ENCODE data around the gene ELOB. TPM values are rescaled to one million over a fixed set of nuclear protein-coding genes. Genes with fewer than 3 reads are reported as not detected.

ELOB gene
- total RNA-seq (2022; extraction: Qiagen RNA extraction; ENCODE audit: low read depth) = 390 to 513 TPM (median 475 TPM) in 5 replicates

DNA sequence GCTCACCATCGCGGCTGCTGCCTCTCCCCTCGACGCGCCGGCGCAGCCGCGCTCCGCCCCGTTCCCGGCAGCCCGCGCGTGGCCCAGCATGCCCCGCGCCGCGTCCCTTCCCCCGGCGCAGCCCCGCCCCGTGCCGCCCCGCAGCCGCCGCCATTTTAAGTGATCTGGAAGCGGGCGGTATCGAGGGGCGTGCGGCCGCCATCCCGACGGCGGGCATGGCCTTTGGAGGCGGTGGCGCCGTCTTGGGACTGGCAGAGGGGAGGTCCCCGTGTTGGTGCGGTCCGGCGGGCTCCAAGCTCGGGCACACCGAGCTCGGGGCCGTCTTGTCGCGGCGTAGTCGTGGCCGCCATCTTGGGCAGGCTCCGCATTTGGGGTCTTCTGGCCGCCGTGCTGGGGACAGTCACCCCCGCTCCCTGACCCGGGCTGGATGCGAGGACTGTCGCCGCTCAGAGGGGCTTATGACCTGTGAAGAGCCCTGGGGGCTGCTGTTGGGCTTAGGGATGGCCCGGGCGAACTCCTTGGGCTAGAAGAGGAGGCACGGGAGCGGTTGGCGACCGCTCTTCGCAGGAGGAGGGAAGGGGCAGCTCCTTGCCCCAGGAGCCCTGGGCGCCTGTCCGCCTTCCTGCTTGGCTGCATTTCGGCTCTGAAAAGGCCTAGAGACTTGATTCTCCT, at the start of gene ELOB:
Gene ELOB, minus strand, starts transcription at position 50 of the 672 bp plus-strand sequence. Its CDS starts 41 bp downstream, at position 9.

DNA sequence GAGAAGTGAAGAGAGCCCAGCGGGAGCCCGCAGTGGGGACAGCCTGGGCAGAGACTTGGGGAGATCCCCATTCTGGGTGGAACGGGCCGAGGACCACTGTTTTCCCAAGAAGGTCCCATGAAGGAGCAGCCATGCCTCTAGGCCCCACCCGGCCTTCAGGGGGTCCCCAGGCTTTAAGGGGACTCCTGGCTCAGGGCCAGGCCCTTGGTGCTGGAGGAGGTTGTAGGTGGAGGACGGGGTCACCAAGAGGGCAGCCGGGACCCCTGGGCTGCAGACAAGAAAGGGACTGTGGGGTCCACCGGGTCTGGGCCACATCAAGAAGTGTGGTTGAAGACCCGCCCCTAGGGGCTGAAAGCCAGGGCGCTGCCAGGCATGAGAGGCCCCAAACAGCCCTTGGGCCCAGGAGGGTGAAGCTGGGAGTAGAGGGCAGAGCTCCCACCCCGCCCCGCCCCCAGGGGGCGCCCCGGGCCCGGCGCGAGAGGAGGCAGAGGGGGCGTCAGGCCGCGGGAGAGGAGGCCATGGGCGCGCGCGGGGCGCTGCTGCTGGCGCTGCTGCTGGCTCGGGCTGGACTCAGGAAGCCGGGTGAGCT, 39.8 kb upstream of the ELOB start, which contains the start of gene PRSS21:
Gene PRSS21, plus strand, starts transcription at position 487 of the 589 bp plus-strand sequence. Its CDS starts 32 bp downstream, at position 519.

DNA sequence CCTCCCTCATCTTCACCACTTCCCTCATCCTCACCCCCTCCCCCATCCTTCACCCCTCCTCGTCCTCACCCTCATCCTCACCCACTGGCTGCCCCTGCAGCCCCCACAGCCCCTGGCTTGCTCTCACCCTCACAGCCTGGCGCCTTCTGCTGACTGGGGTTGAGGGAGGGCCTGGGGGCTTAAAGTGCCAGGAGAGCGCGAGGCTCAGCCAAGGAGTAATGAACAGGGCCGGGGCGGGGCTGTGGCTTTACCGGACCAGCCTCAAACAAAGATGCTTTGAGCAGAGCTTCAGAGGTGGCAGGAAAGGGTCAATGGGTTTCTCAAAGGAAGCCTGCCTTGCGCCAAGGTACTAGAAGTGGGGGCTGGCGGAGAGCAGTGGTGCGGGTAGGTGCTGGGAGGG, 10.3 kb upstream of the ELOB start, which contains the start of gene PRSS33:
Gene PRSS33, minus strand, starts transcription at position 155 of the 400 bp plus-strand sequence. CDS start 1,013 bp downstream, outside the sequence.

DNA sequence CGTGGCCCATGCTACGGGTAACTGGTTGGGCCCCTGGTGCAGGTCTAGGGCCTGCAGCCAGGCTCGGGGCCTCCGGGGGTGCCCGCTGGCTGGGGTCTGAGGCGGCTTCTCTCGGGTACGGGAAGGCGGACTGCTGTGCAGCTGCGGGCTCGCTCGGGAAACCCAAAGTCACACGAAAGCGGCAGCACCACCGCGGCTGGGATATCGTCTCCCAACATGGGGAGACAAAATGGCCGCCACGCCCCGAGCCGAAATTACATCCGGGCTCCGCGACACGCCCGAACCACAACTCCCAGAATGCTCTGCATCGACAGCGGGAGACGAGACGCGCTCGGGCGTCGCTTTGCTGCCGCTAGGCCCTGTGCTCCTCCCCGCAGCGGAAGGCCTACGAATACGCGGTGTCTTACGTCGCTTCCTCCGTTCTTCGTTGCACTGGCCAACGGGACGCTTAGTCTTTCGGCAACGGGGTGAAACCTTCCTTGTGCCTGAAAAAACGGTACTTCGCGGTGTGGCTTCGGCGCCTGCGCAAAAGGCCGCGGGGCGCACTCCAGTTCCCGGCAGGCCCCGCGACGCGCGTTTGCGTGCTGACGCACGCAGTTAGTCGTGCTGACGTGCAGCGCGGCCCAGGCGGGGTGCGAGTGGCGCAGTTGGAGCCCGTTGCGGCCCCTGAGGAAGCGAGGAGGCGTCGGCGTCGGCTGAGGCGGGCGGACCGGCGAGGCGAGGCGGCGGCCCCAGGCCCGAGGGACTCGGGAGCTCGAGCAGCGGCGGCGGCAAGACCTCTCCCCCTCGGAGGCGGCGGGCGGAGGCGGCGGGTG, 24.8 kb downstream of the ELOB start, which contains the start of gene SRRM2:
Gene SRRM2, plus strand, starts transcription at position 604 of the 815 bp plus-strand sequence. CDS start 3,727 bp downstream, outside the sequence.

Other genes with a start within 250 kb of the ELOB start
- not detected in 5 replicates for gene CEMP1, start 245.9 kb downstream of the ELOB start, total RNA-seq (2022; extraction: Qiagen RNA extraction; ENCODE audit: low read depth)
- 22.0 to 25.6 TPM (median 22.4 TPM) in 5 replicates for gene PDPK1, start 239.3 kb downstream of the ELOB start, total RNA-seq (2022; extraction: Qiagen RNA extraction; ENCODE audit: low read depth)
- gene KCTD5, start 94.8 kb downstream of the ELOB start, total RNA-seq (2022; extraction: Qiagen RNA extraction; ENCODE audit: low read depth) = 31.5 to 44.6 TPM (median 42.6 TPM) in 5 replicates
- 1.0 to 2.2 TPM (median 1.8 TPM) in 5 replicates for gene PRSS27, start 57.1 kb downstream of the ELOB start, total RNA-seq (2022; extraction: Qiagen RNA extraction; ENCODE audit: low read depth)
- gene SRRM2, start 24.6 kb downstream of the ELOB start, total RNA-seq (2022; extraction: Qiagen RNA extraction; ENCODE audit: low read depth) = 263 to 471 TPM (median 435 TPM) in 5 replicates
- gene PRSS33, start 10.3 kb upstream of the ELOB start, total RNA-seq (2022; extraction: Qiagen RNA extraction; ENCODE audit: low read depth) = not detected in 5 replicates
- not detected in 5 replicates for gene PRSS41, start 21.2 kb upstream of the ELOB start, total RNA-seq (2022; extraction: Qiagen RNA extraction; ENCODE audit: low read depth)
- gene PRSS21, start 40.0 kb upstream of the ELOB start, total RNA-seq (2022; extraction: Qiagen RNA extraction; ENCODE audit: low read depth) = not detected in 5 replicates
- 0.54 to 1.1 TPM (median 1.0 TPM) in 5 replicates for gene ZG16B, start 53.0 kb upstream of the ELOB start, total RNA-seq (2022; extraction: Qiagen RNA extraction; ENCODE audit: low read depth)
- gene PRSS22, start 80.9 kb upstream of the ELOB start, total RNA-seq (2022; extraction: Qiagen RNA extraction; ENCODE audit: low read depth) = 1.0 to 2.5 TPM (median 1.6 TPM) in 5 replicates
- 34.4 to 57.2 TPM (median 48.8 TPM) in 5 replicates for gene FLYWCH2, start 105.9 kb upstream of the ELOB start, total RNA-seq (2022; extraction: Qiagen RNA extraction; ENCODE audit: low read depth)
- gene FLYWCH1, start 134.7 kb upstream of the ELOB start, total RNA-seq (2022; extraction: Qiagen RNA extraction; ENCODE audit: low read depth) = 15.9 to 31.8 TPM (median 26.8 TPM) in 5 replicates
- gene KREMEN2, start 187.0 kb upstream of the ELOB start, total RNA-seq (2022; extraction: Qiagen RNA extraction; ENCODE audit: low read depth) = 0.85 to 3.2 TPM (median 2.4 TPM) in 5 replicates
- gene PAQR4, start 192.1 kb upstream of the ELOB start, total RNA-seq (2022; extraction: Qiagen RNA extraction; ENCODE audit: low read depth) = 25.4 to 46.5 TPM (median 45.2 TPM) in 5 replicates
- gene PKMYT1, start 203.2 kb upstream of the ELOB start, total RNA-seq (2022; extraction: Qiagen RNA extraction; ENCODE audit: low read depth) = 44.4 to 98.5 TPM (median 91.4 TPM) in 5 replicates
- 0.21 to 0.48 TPM (median 0.38 TPM) in 5 replicates for gene CLDN9, start 235.6 kb upstream of the ELOB start, total RNA-seq (2022; extraction: Qiagen RNA extraction; ENCODE audit: low read depth)
- 0.20 to 0.56 TPM (median 0.41 TPM) in 4 of 5 replicates, not detected in the other for gene CLDN6, start 240.9 kb upstream of the ELOB start, total RNA-seq (2022; extraction: Qiagen RNA extraction; ENCODE audit: low read depth)
- gene TNFRSF12A, start 243.1 kb upstream of the ELOB start, total RNA-seq (2022; extraction: Qiagen RNA extraction; ENCODE audit: low read depth) = 357 to 594 TPM (median 560 TPM) in 5 replicates
- 176 to 257 TPM (median 227 TPM) in 5 replicates for gene HCFC1R1, start 246.7 kb upstream of the ELOB start, total RNA-seq (2022; extraction: Qiagen RNA extraction; ENCODE audit: low read depth)
- gene THOC6, start 246.8 kb upstream of the ELOB start, total RNA-seq (2022; extraction: Qiagen RNA extraction; ENCODE audit: low read depth) = 16.8 to 38.9 TPM (median 34.3 TPM) in 5 replicates